ENCODE results near the gene PSAT1. TPM values are rescaled to one million over a fixed set of nuclear protein-coding genes. Genes with fewer than 3 reads are reported as not detected.
A peak's percentile ranks its signal among the peaks of the same experiment; 100 is the strongest.

The PSAT1 gene
- total RNA-seq, 1 donor, result 175 TPM

DNA sequence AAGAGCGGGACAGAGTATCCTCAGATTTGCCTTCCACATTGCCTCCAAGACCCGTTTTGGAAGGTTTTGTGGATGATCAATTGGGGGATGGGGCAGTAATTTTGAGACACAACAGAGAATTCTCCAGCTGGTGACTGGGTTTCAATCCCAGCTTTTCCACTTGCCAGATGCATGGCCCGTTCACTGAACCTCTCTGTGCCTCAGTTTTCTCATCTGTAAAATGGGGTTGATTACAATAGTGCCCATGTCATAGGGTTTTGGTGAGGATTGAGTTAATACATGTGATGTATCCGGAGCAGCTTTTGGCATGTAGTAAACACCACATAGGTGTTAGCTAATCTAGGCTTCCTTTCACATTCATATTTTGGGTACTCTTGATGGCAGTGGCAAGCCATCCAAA is 59.7 kb downstream of the PSAT1 start:
- Histone ChIP-seq H3K4me3 (ENCODE audit: insufficient read depth, low read length) (no peak overlapping the region), H2AFZ (ENCODE audit: low read length) (no peak overlapping the region), H3K79me2 (ENCODE audit: insufficient read depth, low read length) (no peaks in the 10 kb centered on the region), H3K27me3 (ENCODE audit: insufficient read depth, low read length) (no peaks in the 10 kb centered on the region), H3K4me1 (ENCODE audit: insufficient read depth, low read length) (no peaks in the 10 kb centered on the region), H3K36me3 (ENCODE audit: insufficient read depth, low read length) (no peaks in the 10 kb centered on the region), H4K20me1 (ENCODE audit: insufficient read depth, low read length) (no peaks in the 10 kb centered on the region), H3K9me3 (ENCODE audit: low read depth, low read length) (no peaks in the 10 kb centered on the region), H3K4me2 (ENCODE audit: insufficient read depth, low read length) (no peak overlapping the region), H3K27ac (ENCODE audit: low read depth, low read length) (no peak overlapping the region)
- no peak for DNase-seq (ENCODE audit: insufficient read length, low spot score, missing footprints)
- no peak for TF ChIP-seq CTCF (IDR thresholded peaks at IDR 0.05; ENCODE audit: extremely low read depth, low read depth, low read length)

GRCh38 chr9:78357165-78357873 is 60.4 kb downstream of the PSAT1 start:
- no peak overlapping the region for H3K27ac ChIP-seq (ENCODE audit: low read depth, low read length)
- no peak overlapping the region for H2AFZ ChIP-seq (ENCODE audit: low read length)
- no peak for DNase-seq (ENCODE audit: insufficient read length, low spot score, missing footprints)
- no peaks in the 10 kb centered on the region for H3K9me3 ChIP-seq (ENCODE audit: low read depth, low read length)
- no peak for TF ChIP-seq CTCF (IDR thresholded peaks at IDR 0.05; ENCODE audit: extremely low read depth, low read depth, low read length)
- no peak overlapping the region for H3K4me2 ChIP-seq (ENCODE audit: insufficient read depth, low read length)
- no peaks in the 10 kb centered on the region for H3K36me3 ChIP-seq (ENCODE audit: insufficient read depth, low read length)
- H3K79me2 ChIP-seq (ENCODE audit: insufficient read depth, low read length), result no peaks in the 10 kb centered on the region
- H3K4me3 ChIP-seq (ENCODE audit: insufficient read depth, low read length), result no peak overlapping the region
- no peaks in the 10 kb centered on the region for H3K4me1 ChIP-seq (ENCODE audit: insufficient read depth, low read length)
- H4K20me1 ChIP-seq (ENCODE audit: insufficient read depth, low read length), result no peaks in the 10 kb centered on the region
- no peaks in the 10 kb centered on the region for H3K27me3 ChIP-seq (ENCODE audit: insufficient read depth, low read length)

- H3K36me3 ChIP-seq (ENCODE audit: insufficient read depth, low read length), result no peaks in the 10 kb centered on the region
- no peak overlapping the region for H2AFZ ChIP-seq (ENCODE audit: low read length)
- no peaks in the 10 kb centered on the region for H3K27me3 ChIP-seq (ENCODE audit: insufficient read depth, low read length)
- H3K4me2 ChIP-seq (ENCODE audit: insufficient read depth, low read length), result no peak overlapping the region
- H4K20me1 ChIP-seq (ENCODE audit: insufficient read depth, low read length), result no peaks in the 10 kb centered on the region
- H3K9me3 ChIP-seq (ENCODE audit: low read depth, low read length), result no peaks in the 10 kb centered on the region
- DNase-seq (ENCODE audit: insufficient read length, low spot score, missing footprints), result no peak
- no peak for TF ChIP-seq CTCF (IDR thresholded peaks at IDR 0.05; ENCODE audit: extremely low read depth, low read depth, low read length)
- H3K4me1 ChIP-seq (ENCODE audit: insufficient read depth, low read length), result peaks cover 2% of the 10 kb centered on the region
- H3K27ac ChIP-seq (ENCODE audit: low read depth, low read length), result no peak overlapping the region
- no peaks in the 10 kb centered on the region for H3K79me2 ChIP-seq (ENCODE audit: insufficient read depth, low read length)
- no peak overlapping the region for H3K4me3 ChIP-seq (ENCODE audit: insufficient read depth, low read length)
Measured at GRCh38 chr9:78358329-78359051, 61.6 kb downstream of the PSAT1 start.

DNA sequence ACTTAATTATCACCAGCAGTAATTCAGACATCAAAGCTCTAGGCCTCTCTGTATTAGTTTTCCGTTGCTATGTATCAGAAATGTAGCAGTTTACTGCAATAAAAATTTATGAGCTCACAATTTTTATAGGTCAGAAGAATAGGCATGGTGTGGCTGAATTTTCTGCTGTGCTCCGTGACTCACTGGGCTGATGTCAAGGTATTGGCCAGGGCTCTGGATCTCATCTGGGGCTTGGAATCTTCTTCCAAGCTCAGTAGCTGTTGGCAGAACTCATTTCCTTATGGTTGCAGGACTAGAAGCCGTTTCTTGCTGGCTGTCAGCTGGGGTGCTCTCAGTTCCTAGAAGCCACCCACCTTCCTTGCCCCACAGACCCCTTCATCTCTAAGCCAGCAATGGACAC is 66.3 kb downstream of the PSAT1 start:
- H3K9me3 ChIP-seq (ENCODE audit: low read depth, low read length), result no peaks in the 10 kb centered on the region
- DNase-seq (ENCODE audit: insufficient read length, low spot score, missing footprints), result peak; percentile 89
- H4K20me1 ChIP-seq (ENCODE audit: insufficient read depth, low read length), result no peaks in the 10 kb centered on the region
- H3K79me2 ChIP-seq (ENCODE audit: insufficient read depth, low read length), result no peaks in the 10 kb centered on the region
- no peaks in the 10 kb centered on the region for H3K36me3 ChIP-seq (ENCODE audit: insufficient read depth, low read length)
- no peak overlapping the region for H3K4me2 ChIP-seq (ENCODE audit: insufficient read depth, low read length)
- TF ChIP-seq CTCF (IDR thresholded peaks at IDR 0.05; ENCODE audit: extremely low read depth, low read depth, low read length), result no peak
- H3K27me3 ChIP-seq (ENCODE audit: insufficient read depth, low read length), result no peaks in the 10 kb centered on the region
- peaks cover 3% of the 10 kb centered on the region for H3K4me1 ChIP-seq (ENCODE audit: insufficient read depth, low read length)
- H3K27ac ChIP-seq (ENCODE audit: low read depth, low read length), result no peak overlapping the region
- no peak overlapping the region for H3K4me3 ChIP-seq (ENCODE audit: insufficient read depth, low read length)
- H2AFZ ChIP-seq (ENCODE audit: low read length), result no peak overlapping the region

Measured in osteoblast (primary cell).